Motor neuron (in vitro differentiated cells): Measurements from ENCODE around the gene TPH2. TPM values are rescaled to one million over a fixed set of nuclear protein-coding genes. Genes with fewer than 3 reads are reported as not detected.

Experiments
- ATAC-seq, 8 experiments: fragments of 200-7000 bp; cut with Tn5 transposase; replicated peaks in 6 of 8; 2 replicates each; pipeline ENCODE4 v1.8.0; 2021; ENCODE audit warnings: mild to moderate bottlenecking in 8 of 8, moderate library complexity in 8 of 8
- H3K27ac ChIP-seq, 2 donors: fragments of 250-450 bp; sonication (Bioruptor Pico); 2 replicates each; pipeline ENCODE4 v1.9.0; 2021; ENCODE audit warnings: antibody characterized with exemption in 2 of 2, mild to moderate bottlenecking in 2 of 2, moderate library complexity in 1 of 2
- H3K4me1 ChIP-seq, 2 donors: fragments of 250-450 bp; sonication (Bioruptor Pico); replicated peaks in 1 of 2; 2 replicates each; pipeline ENCODE4 v1.6.1; 2021; ENCODE audit warnings: antibody characterized with exemption in 2 of 2, mild to moderate bottlenecking in 2 of 2, moderate library complexity in 1 of 2
- H3K4me3 ChIP-seq, 5 donors: fragments of 250-450 bp; sonication (Bioruptor Pico); 2 replicates each; pipeline ENCODE4 v1.9.0; 2021; ENCODE audit warnings: antibody characterized with exemption in 5 of 5, mild to moderate bottlenecking in 5 of 5, moderate library complexity in 4 of 5
- WGBS, 10 experiments: fragments of 450-650 bp; shearing (Covaris generic); methylation state at CpG; one replicate each; pipeline ENCODE4 v1.0.0; 2022; 5-methylcytosine and 5-hydroxymethylcytosine counted together
- in situ Hi-C, 9 experiments: fragments of 400-800 bp; cut with MboI; loops; one replicate each; pipeline ENCODE4 v1.15.0; 2021; ENCODE audit warnings: low sequenced_read_pairs in 9 of 9, low pct_unique_long_range_greater_than_20kb in 2 of 9; ENCODE audit not compliant: unreplicated experiment in 9 of 9
- total RNA-seq, 8 experiments: library from RNA; unstranded; fragments of 300-600 nt; gene quantifications; 2 replicates each; pipeline versions ENCODE4 v1.2.3 to v1.2.4, GENCODE V29; 2022

The TPH2 gene
- total RNA-seq, 8 experiments from 2014 or later, result 0.22 to 30.3 (median 0.46) TPM; not detected in 1

DNA sequence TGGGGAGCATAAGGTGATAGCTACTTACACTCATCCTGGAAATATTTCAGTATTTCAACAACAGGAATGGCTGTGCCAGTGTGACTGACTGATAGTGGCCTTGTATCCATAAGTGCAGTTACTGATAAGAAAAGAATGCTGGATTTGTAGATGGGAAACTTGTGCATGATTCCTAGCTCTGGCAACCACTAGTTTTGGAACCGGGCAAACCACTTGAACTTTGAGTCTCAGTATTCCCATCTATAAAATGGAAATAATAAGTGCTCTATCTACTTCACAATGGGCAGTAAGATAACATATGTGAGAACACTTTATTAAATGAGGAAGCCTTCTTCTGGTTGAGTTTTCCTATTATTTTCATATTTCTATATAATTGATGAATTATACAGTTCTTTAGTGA, 77.2 kb downstream of the TPH2 start:
- no peak for ATAC-seq
- in situ Hi-C loops, result loop anchor here in 1 of 9 experiments (25.0 kb wide), 1 partner anchor 246 kb away; the partner anchor contains the start of gene TRHDE
- H3K4me1 ChIP-seq, result peaks cover 0 to 10% of the 10 kb centered on the region in 2 donors
- 100% methylated on average over 1 of the region's 1 CpG; no CpG with 5 or more reads in 6 of the 10 experiments for WGBS, 10 experiments
- H3K4me3 ChIP-seq, result no peak overlapping the region
- no peak overlapping the region for H3K27ac ChIP-seq

DNA sequence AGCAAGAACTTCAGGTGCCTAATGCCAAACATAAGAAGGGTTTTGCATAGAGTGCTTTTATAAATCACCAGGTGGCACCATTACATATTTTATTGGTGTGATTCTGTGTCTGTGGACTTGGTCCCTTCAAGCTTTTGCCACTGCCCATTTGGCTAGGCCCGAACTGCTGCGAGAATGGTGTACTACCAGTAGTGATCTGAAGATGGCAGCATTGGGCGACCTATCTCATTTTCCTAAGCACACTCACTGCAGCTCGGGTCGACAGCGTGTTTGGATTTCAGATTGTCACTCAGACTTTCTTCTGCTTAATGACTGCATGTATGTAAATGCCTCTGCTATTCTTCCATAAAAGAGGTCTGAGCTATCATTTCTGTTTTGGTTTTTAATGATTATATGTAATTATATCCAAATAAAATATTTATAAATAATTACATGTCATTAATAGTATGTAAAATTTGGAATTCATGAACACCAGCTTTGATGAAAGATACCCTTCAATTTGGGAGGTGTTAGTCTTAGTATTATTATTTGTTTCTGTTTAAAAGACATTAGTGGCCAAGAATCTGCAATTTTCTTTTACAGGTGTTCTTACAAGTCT, 78.5 kb downstream of the TPH2 start:
- H3K27ac ChIP-seq, result no peak overlapping the region

DNA sequence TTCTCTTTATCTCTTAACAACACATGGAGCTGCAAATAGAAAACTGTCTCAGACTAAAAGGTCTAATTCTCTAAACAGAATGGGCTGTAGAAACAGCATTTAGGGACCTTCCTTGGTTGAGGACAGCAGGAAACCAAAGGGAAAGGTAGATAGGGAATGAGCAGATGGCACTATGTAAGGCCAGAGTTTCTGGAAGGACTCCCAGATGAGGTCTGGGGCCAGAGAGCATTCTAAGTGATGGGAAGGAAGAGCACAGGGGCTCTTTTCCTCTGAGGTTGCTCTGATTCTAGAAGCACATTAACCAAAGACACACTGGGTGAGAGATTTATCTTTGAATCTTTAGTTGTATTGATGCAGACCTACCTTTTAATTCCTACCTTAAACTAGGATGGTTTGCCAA, 79.4 kb downstream of the TPH2 start:
- no peak overlapping the region for H3K27ac ChIP-seq
- in situ Hi-C loops, result loop anchor here in 1 of 9 experiments (25.0 kb wide), 1 partner anchor 244 kb away; the partner anchor contains the start of gene TRHDE
- H3K4me1 ChIP-seq, result peaks cover 0 to 3% of the 10 kb centered on the region in 2 donors
- no peak overlapping the region for H3K4me3 ChIP-seq
- ATAC-seq, result no peak

More for the DNA sequence above, 78.5 kb downstream of the TPH2 start:
- peak; percentile 80 to 95 (median 90) for ATAC-seq
- Histone ChIP-seq H3K4me3 (no peak overlapping the region), H3K4me1 (peaks cover 0 to 3% of the 10 kb centered on the region in 2 donors)
- in situ Hi-C loops, result loop anchor here in 1 of 9 experiments (25.0 kb wide), 1 partner anchor 245 kb away; the partner anchor contains the start of gene TRHDE
- WGBS, 10 experiments, result 0 to 12% (median 2%) methylated on average over 3 to 6 of the region's 6 CpGs; no CpG with 5 or more reads in 2 of the 10 experiments

DNA sequence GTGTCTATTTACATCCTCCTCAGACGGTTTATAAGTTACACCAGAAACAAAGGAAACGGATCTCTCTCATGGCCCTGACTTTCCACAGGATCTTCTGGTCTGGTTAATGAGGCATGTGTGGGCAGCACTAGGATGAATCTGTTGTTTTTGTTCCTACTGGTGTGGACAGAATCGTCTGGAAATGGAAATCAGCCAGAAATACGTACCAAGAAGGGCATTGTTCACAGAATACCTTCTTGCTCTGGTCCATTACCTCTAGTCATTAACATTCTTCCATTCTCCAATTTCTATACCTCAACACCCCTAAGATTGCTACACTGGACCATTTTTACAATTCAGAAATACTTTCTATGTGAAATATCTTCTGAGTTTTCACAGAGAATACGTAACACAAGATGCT, 86.0 kb downstream of the TPH2 start:
- no peak overlapping the region for H3K4me3 ChIP-seq
- H3K27ac ChIP-seq, result no peak overlapping the region
- in situ Hi-C loops, result loop anchor here in 1 of 9 experiments (25.0 kb wide), 1 partner anchor 238 kb away; the partner anchor contains the start of gene TRHDE
- no peak for ATAC-seq
- 0 to 100% (median 56%) methylated on average over 1 to 5 of the region's 5 CpGs; no CpG with 5 or more reads in 1 of the 10 experiments for WGBS, 10 experiments
- peaks cover 8% of the 10 kb centered on the region in 2 donors for H3K4me1 ChIP-seq

DNA sequence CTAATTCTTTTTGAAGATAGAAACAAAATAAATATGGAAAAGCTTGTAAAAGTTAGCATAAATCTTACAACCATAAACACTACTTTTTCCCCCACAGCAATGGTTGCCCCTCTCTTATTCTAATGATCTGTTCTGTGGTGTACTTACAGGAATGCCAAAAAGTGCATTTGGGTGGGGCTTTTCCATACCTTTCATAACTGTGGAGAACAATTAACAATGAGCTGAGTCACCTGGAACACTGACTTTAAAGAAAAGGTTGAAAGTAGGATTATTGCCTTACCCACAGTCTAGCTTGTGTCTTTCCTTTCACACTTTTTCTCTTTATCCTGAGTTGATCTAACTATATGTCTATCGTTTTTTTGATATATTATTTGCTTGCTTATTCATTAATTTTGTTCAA, 86.9 kb downstream of the TPH2 start:
- ATAC-seq, result no peak
- WGBS, 10 experiments, result 0 to 83% (median 29%) methylated on average over 1 of the region's 1 CpG; no CpG with 5 or more reads in 1 of the 10 experiments
- in situ Hi-C loops, result no loop called here

DNA sequence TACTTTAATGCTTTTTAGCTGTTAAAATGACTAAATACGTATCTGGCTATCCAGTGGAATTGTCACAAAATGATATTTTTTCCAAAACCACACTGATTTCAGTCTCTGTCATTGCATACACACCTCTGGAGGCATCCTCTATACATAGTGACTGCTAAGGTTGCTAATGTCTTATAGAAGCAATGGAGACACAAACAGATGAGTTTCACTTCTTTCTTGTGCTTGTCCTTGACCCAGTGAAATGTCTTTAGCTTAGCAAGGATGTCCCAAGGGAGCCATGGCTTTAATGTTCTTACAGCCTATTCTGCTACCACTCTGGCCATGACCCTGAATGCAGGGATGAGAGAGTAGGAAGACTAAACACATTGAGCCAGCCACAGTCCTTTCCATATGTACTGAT, 90.3 kb downstream of the TPH2 start:
- H3K4me1 ChIP-seq, result peaks cover 12 to 21% of the 10 kb centered on the region in 2 donors
- WGBS, 10 experiments, result 0 to 100% (median 20%) methylated on average over 1 of the region's 1 CpG; no CpG with 5 or more reads in 5 of the 10 experiments
- in situ Hi-C loops, result no loop called here
- ATAC-seq, result no peak
- H3K27ac ChIP-seq, result no peak overlapping the region
- H3K4me3 ChIP-seq, result no peak overlapping the region

More for the DNA sequence above, 86.9 kb downstream of the TPH2 start:
- Histone ChIP-seq H3K4me3 (no peak overlapping the region), H3K27ac (no peak overlapping the region), H3K4me1 (peaks cover 12 to 17% of the 10 kb centered on the region in 2 donors)

DNA sequence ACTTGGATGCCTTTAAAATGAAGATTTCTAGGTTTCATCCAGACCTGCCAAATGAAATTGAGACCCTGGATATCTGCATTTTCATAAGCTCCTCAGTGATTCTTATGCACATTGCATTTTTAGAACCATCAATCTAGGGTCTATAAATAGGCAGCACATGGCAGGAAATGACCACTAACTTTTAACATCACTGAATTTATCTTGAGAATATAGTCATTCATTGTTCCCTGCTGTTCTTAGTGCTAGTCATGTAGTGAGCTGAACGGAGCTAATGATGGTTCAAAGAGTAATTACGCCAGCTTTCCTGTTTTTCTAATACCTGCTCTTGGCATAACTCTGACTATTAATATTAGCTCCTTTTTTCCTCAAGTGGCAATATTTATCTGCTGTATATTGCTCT, 91.6 kb downstream of the TPH2 start:
- in situ Hi-C loops, result no loop called here
- 0 to 100% (median 41%) methylated on average over 1 to 2 of the region's 2 CpGs; no CpG with 5 or more reads in 2 of the 10 experiments for WGBS, 10 experiments
- no peak overlapping the region for H3K27ac ChIP-seq
- ATAC-seq, result peak in 4 of 8 experiments; percentile 24 to 76 (median 42)
- no peak overlapping the region for H3K4me3 ChIP-seq
- H3K4me1 ChIP-seq, result peaks cover 16 to 27% of the 10 kb centered on the region in 2 donors

DNA sequence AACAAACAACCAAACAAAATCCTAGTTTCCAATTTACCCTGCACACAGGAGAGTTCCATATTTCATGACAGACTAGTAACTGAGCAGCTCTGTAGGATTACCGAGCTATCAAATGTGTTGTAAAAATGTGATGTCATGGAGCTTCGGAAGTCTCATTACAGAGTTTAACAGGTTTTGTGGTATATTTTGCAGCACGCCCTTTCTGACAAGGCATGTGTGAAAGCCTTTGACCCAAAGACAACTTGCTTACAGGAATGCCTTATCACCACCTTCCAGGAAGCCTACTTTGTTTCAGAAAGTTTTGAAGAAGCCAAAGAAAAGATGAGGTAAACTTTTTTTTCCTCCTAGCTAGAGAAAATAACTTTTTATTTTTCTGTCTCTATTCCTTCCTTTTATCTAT, 92.4 kb downstream of the TPH2 start:
- H3K4me3 ChIP-seq, result no peak overlapping the region
- peaks cover 16 to 27% of the 10 kb centered on the region in 2 donors for H3K4me1 ChIP-seq
- no peak for ATAC-seq
- H3K27ac ChIP-seq, result no peak overlapping the region
- WGBS, 10 experiments, result 16 to 100% (median 75%) methylated on average over 1 to 3 of the region's 3 CpGs; no CpG with 5 or more reads in 2 of the 10 experiments
- in situ Hi-C loops, result no loop called here

DNA sequence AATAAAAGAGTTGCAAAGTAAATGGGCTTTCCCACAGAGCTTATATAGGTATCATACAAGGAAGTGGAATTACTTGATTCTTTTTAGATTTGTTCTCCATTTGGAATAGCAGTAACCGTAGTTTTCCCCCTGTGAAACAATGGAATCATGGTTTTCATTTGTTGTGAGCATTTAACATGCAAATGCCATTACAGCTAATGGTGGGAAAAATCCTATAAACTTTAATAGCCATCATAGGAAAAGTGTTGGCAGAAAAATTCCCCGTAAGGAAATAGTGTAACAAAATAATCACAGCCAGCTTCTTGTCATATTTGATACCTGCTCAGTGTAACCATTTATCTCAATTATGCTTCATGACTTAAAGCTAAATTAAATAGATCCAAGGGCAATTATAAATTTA, 95.3 kb downstream of the TPH2 start:
- ATAC-seq, result no peak
- in situ Hi-C loops, result no loop called here
- WGBS, 10 experiments, result 0 to 91% (median 83%) methylated on average over 1 to 2 of the region's 2 CpGs; no CpG with 5 or more reads in 1 of the 10 experiments

DNA sequence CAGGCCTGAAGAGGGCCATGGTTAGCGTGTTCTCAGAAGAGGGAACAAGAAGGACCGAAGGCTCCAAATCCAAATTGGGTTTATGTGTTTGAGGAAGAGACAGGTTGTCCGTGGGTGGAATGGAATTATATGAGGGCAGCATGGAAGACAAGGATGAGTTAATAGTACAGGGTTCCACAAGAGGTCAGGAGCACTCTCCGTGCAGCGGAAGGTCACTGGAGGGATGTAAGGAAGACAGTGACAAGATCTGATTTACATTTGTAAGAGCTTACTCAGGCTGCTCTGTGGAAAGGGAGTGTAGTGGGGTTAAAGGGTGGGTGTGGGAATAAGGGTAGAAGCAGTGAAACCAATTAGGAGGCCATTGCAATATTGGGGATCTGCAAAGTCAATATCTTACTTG, 97.0 kb downstream of the TPH2 start:
- in situ Hi-C loops, result no loop called here
- peaks cover 4 to 9% of the 10 kb centered on the region in 2 donors for H3K4me1 ChIP-seq
- H3K4me3 ChIP-seq, result no peak overlapping the region
- no peak overlapping the region for H3K27ac ChIP-seq
- 12 to 100% (median 65%) methylated on average over 1 to 5 of the region's 5 CpGs for WGBS, 10 experiments
- no peak for ATAC-seq

More for the DNA sequence above, 95.3 kb downstream of the TPH2 start:
- Histone ChIP-seq H3K4me1 (peaks cover 14 to 25% of the 10 kb centered on the region in 2 donors), H3K4me3 (no peak overlapping the region), H3K27ac (no peak overlapping the region)

DNA sequence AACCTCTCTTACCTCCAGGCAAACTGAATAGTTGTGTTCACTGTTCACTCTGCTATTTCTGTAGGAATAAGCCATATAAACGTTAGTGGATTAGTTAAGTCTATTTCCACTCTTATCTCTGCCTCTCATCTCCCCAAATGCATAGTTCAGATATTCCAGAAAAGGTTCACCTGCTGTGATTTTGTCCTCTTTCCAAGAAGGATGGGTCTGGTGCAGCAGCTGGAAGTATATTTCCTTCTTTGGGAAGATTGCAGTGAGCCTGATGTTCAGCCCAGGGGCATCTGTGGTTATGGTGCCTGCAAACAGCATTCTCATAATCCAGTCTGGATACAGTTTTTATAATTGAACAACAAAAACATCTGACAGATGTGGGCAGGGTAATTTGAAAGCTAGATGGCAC, 97.7 kb downstream of the TPH2 start:
- H3K4me3 ChIP-seq, result no peak overlapping the region
- 0 to 75% (median 67%) methylated on average over 1 of the region's 1 CpG; no CpG with 5 or more reads in 5 of the 10 experiments for WGBS, 10 experiments
- in situ Hi-C loops, result no loop called here
- no peak for ATAC-seq
- H3K4me1 ChIP-seq, result peaks cover 4 to 6% of the 10 kb centered on the region in 2 donors
- H3K27ac ChIP-seq, result no peak overlapping the region

DNA sequence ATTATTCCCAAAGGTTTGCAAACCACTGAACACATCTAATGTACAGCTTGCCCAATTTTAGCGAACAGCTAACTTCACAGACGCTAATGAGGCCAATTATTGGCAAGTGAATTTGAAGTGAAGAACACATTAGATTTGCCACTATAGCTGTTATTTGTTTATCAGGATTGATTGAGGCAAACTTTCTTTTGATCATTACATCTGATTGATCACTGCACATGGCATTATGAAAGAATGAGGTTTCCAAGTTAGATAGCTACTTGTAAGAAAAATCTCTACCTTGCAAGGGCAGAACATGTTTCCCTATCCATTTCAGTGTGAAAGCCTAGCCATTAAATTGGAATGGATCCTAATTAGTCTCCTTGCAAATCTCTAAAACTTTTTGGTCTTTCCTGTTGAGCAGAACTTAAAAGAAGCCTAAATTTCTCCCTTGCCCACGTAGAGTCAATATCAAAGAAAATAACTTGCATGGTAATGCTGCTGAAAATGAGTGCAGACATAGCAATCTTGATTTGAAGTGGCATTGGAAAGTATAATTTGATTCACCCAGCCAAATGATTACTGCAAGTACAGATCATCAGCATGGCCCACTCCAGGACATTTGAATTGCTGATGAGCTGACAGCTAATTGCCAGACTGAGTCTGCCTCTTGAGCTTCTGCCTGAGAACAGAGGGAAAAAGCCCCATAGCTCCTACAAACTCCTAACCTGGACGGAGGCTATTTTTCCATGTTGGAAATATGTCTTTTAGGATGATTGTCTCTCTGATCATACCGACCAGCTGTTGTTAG, 98.6 kb downstream of the TPH2 start:
- Histone ChIP-seq H3K4me3 (no peak overlapping the region), H3K4me1 (peaks cover 4 to 6% of the 10 kb centered on the region in 2 donors), H3K27ac (no peak overlapping the region)
- WGBS, 10 experiments, result 0 to 93% (median 77%) methylated on average over 1 to 5 of the region's 5 CpGs; no CpG with 5 or more reads in 1 of the 10 experiments
- in situ Hi-C loops, result no loop called here
- peak in 4 of 8 experiments; percentile 39 to 48 (median 45) for ATAC-seq

DNA sequence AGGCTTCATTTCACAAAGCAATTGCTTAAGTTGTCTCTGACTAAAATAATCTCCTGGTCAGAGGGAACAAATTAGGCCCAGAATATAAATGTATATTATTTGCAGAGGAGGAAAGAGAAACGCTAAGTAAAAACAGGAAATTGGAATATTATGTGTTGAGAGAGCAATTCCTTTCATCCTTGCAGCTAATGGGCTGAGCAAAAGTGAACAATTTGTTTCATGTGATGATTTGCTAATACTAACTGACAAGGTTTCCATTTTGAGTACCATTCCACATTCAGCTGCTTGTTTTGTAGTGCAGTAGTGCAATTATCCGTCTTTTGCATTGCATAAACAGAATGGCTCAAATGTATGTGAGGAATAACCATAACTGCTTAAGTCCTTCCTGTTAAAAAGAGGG, 103.2 kb downstream of the TPH2 start:
- Histone ChIP-seq H3K27ac (no peak overlapping the region), H3K4me1 (no peaks in the 10 kb centered on the region), H3K4me3 (no peak overlapping the region)
- no peak for ATAC-seq
- in situ Hi-C loops, result no loop called here
- 0 to 100% (median 67%) methylated on average over 1 to 2 of the region's 2 CpGs for WGBS, 10 experiments
